CD14-positive monocyte (primary cell): ENCODE results near the gene METTL1. TPM values are rescaled to one million over a fixed set of nuclear protein-coding genes. Genes with fewer than 3 reads are reported as not detected.

Experiments
- DNase-seq, 3 donors: peaks; one replicate each; pipeline ENCODE4 v3.0.0-alpha.2; 2011 to 2022
- H2AFZ ChIP-seq: 2 replicates; pipeline ENCODE4 v1.6.0; 2012; ENCODE audit warnings: mild to moderate bottlenecking, low read depth, low read length, inconsistent platforms; ENCODE audit not compliant: insufficient read depth, poor library complexity, severe bottlenecking
- H3K27ac ChIP-seq, 2 donors: 1 replicate in 1 of 2; 2 replicates in 1 of 2; pipeline ENCODE4 v1.5.1; 2012 to 2013; ENCODE audit warnings: low read length in 2 of 2, control low read depth in 1 of 2, inconsistent platforms in 1 of 2, low read depth in 1 of 2, mild to moderate bottlenecking in 1 of 2
- H3K27me3 ChIP-seq, 2 donors: one replicate each; pipeline versions ENCODE4 v1.6.0 to v1.6.1; 2011 to 2013; ENCODE audit warnings: low read length in 2 of 2; ENCODE audit not compliant: control insufficient read depth in 2 of 2, insufficient read depth in 2 of 2
- H3K36me3 ChIP-seq, 2 donors: replicated peaks in 1 of 2; 1 replicate in 1 of 2; 2 replicates in 1 of 2; pipeline versions ENCODE4 v1.5.1 to v1.6.1; 2012 to 2013; ENCODE audit warnings: low read length in 2 of 2, control low read depth in 1 of 2, inconsistent platforms in 1 of 2, mild to moderate bottlenecking in 1 of 2; ENCODE audit not compliant: insufficient read depth in 2 of 2, control insufficient read depth in 1 of 2
- H3K4me1 ChIP-seq, 2 donors: 1 replicate in 1 of 2; 2 replicates in 1 of 2; pipeline versions ENCODE4 v1.5.1 to v1.6.1; 2012 to 2013; ENCODE audit warnings: low read length in 2 of 2, control low read depth in 1 of 2, inconsistent platforms in 1 of 2, mild to moderate bottlenecking in 1 of 2, moderate library complexity in 1 of 2; ENCODE audit not compliant: insufficient read depth in 2 of 2, control insufficient read depth in 1 of 2
- H3K4me2 ChIP-seq: replicated peaks from 2 replicates; pipeline ENCODE3; 2012; ENCODE audit warnings: low read length, moderate library complexity, mild to moderate bottlenecking; ENCODE audit not compliant: poor library complexity, severe bottlenecking; ENCODE audit errors: extremely low read depth
- H3K4me3 ChIP-seq, 3 experiments: fragments of 200-600 bp in 1 of 3; sonication (generic) in 1 of 3; replicated peaks in 1 of 3; 1 replicate in 2 of 3; 2 replicates in 1 of 3; pipeline ENCODE4 v1.5.1; 2011 to 2013; ENCODE audit warnings: low read length in 3 of 3, mild to moderate bottlenecking in 3 of 3, control low read depth in 2 of 3, low read depth in 2 of 3, inconsistent platforms in 1 of 3, moderate library complexity in 1 of 3
- H3K79me2 ChIP-seq: 2 replicates; pipeline ENCODE4 v1.6.0; 2012; ENCODE audit warnings: mild to moderate bottlenecking, control low read depth, inconsistent platforms, low read length, moderate library complexity; ENCODE audit not compliant: insufficient read depth
- H3K9ac ChIP-seq: 2 replicates; pipeline ENCODE4 v1.6.0; 2017; ENCODE audit warnings: low read length, mild to moderate bottlenecking; ENCODE audit not compliant: insufficient read depth, poor library complexity, severe bottlenecking
- H3K9me3 ChIP-seq, 2 donors: replicated peaks in 1 of 2; 1 replicate in 1 of 2; 2 replicates in 1 of 2; pipeline versions ENCODE4 v1.5.1 to v1.6.1; 2012 to 2013; ENCODE audit warnings: low read length in 2 of 2, control low read depth in 1 of 2; ENCODE audit not compliant: control insufficient read depth in 1 of 2, insufficient read depth in 1 of 2
- H4K20me1 ChIP-seq: 2 replicates; pipeline ENCODE4 v1.6.0; 2012; ENCODE audit warnings: mild to moderate bottlenecking, low read length, control low read depth, moderate library complexity; ENCODE audit not compliant: insufficient read depth
- H3K27ac Mint-ChIP-seq, 7 donors: one replicate each; pipeline ENCODE4 v1.8.0; 2020; ENCODE audit warnings: mild to moderate bottlenecking in 7 of 7, mixed read lengths in 7 of 7, moderate library complexity in 6 of 7, inconsistent platforms in 2 of 7
- H3K27me3 Mint-ChIP-seq, 3 donors: one replicate each; pipeline ENCODE4 v1.8.0; 2021 to 2022; ENCODE audit warnings: low read depth in 3 of 3, mild to moderate bottlenecking in 3 of 3, mixed read lengths in 3 of 3, moderate library complexity in 3 of 3, inconsistent platforms in 1 of 3
- H3K36me3 Mint-ChIP-seq, 2 donors: one replicate each; pipeline ENCODE4 v1.8.0; 2020; ENCODE audit warnings: mixed read lengths in 2 of 2, inconsistent platforms in 1 of 2, mild to moderate bottlenecking in 1 of 2
- H3K4me1 Mint-ChIP-seq: one replicate; pipeline ENCODE4 v1.8.0; 2020; ENCODE audit warnings: mild to moderate bottlenecking, mixed read lengths
- H3K4me3 Mint-ChIP-seq, 2 donors: one replicate each; pipeline ENCODE4 v1.8.0; 2020; ENCODE audit warnings: mild to moderate bottlenecking in 2 of 2, mixed read lengths in 2 of 2, moderate library complexity in 1 of 2
- H3K9me3 Mint-ChIP-seq, 7 donors: one replicate each; pipeline ENCODE4 v1.8.0; 2020 to 2022; ENCODE audit warnings: mixed read lengths in 7 of 7, mild to moderate bottlenecking in 6 of 7, moderate library complexity in 6 of 7, inconsistent platforms in 2 of 7
- WGBS: methylation state at CpG from one replicate; pipeline ENCODE4 v1.1.5; 2013; ENCODE audit warnings: missing lambda C conversion rate; ENCODE audit not compliant: insufficient coverage; 5-methylcytosine and 5-hydroxymethylcytosine counted together
- intact Hi-C, 2 donors: fragments of 100-400 bp; cut with micrococcal nuclease; formaldehyde crosslinking; loops; one replicate each; pipeline versions ENCODE4 v1.15.0 to v1.15.1; 2023
- polyA plus RNA-seq, 3 donors: library from polyadenylated mRNA; depleted of rRNA in 1 of 3; unstranded in 2 of 3; stranded (reverse) in 1 of 3; fragments of 300-500 nt in 2 of 3; fragments of >200 nt in 1 of 3; fragmentation: Illumina TruSeq in 2 of 3; gene quantifications; 1 replicate in 2 of 3; 2 replicates in 1 of 3; pipeline ENCODE4 v1.2.3, GENCODE V29; 2012 to 2021
- TF ChIP-seq, protein P1 (sequence below): fragments of 200-600 bp; IDR thresholded peaks from one replicate; pipeline ENCODE4 v1.8.0; 2022; ENCODE audit warnings: antibody characterized with exemption, mild to moderate bottlenecking

Gene METTL1
- polyA plus RNA-seq, 3 donors: 3.4 to 5.0 (median 3.7) TPM

GRCh38 chr12:57730336-57731067 lies 41.4 kb downstream of the METTL1 start:
- no peak overlapping the region for H3K4me3 Mint-ChIP-seq
- no peak overlapping the region for H3K27ac ChIP-seq
- no peak overlapping the region for H3K4me2 ChIP-seq
- 98% methylated on average over 12 of the region's 13 CpGs for WGBS
- no peaks in the 10 kb centered on the region for H3K79me2 ChIP-seq
- H3K27me3 ChIP-seq: no peaks in the 10 kb centered on the region
- no peak overlapping the region for H3K4me3 ChIP-seq
- H3K4me1 Mint-ChIP-seq: no peaks in the 10 kb centered on the region
- peaks cover 0 to 14% of the 10 kb centered on the region in 2 donors for H3K9me3 ChIP-seq
- H2AFZ ChIP-seq: no peak overlapping the region
- no peak overlapping the region for H3K9ac ChIP-seq
- TF ChIP-seq, protein P1, sequence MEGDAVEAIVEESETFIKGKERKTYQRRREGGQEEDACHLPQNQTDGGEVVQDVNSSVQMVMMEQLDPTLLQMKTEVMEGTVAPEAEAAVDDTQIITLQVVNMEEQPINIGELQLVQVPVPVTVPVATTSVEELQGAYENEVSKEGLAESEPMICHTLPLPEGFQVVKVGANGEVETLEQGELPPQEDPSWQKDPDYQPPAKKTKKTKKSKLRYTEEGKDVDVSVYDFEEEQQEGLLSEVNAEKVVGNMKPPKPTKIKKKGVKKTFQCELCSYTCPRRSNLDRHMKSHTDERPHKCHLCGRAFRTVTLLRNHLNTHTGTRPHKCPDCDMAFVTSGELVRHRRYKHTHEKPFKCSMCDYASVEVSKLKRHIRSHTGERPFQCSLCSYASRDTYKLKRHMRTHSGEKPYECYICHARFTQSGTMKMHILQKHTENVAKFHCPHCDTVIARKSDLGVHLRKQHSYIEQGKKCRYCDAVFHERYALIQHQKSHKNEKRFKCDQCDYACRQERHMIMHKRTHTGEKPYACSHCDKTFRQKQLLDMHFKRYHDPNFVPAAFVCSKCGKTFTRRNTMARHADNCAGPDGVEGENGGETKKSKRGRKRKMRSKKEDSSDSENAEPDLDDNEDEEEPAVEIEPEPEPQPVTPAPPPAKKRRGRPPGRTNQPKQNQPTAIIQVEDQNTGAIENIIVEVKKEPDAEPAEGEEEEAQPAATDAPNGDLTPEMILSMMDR: no peak
- no peaks in the 10 kb centered on the region for H3K4me1 ChIP-seq
- peaks cover 0 to 15% (median 12%) of the 10 kb centered on the region in 7 donors for H3K9me3 Mint-ChIP-seq
- peaks cover 76 to 87% of the 10 kb centered on the region in 2 donors for H3K36me3 ChIP-seq
- H3K27ac Mint-ChIP-seq: peak overlapping the region in 1 of 7 donors; percentile 60
- intact Hi-C loops: no loop called here
- H3K36me3 Mint-ChIP-seq: peaks cover 69 to 86% of the 10 kb centered on the region in 2 donors
- peaks cover 0 to 1% (median 0%) of the 10 kb centered on the region in 3 donors for H3K27me3 Mint-ChIP-seq
- H4K20me1 ChIP-seq: no peaks in the 10 kb centered on the region
- DNase-seq: no peak

- H3K27ac Mint-ChIP-seq: peak overlapping the region in 2 of 7 donors; percentile 11 to 73
- peaks cover 0 to 2% (median 1%) of the 10 kb centered on the region in 3 donors for H3K27me3 Mint-ChIP-seq
- no peak overlapping the region for H3K4me3 Mint-ChIP-seq
- TF ChIP-seq, protein P1: no peak
- peaks cover 0 to 14% of the 10 kb centered on the region in 2 donors for H3K9me3 ChIP-seq
- no peaks in the 10 kb centered on the region for H3K27me3 ChIP-seq
- WGBS: no CpG with 5 or more reads among the region's 5 CpGs
- no peak overlapping the region for H3K9ac ChIP-seq
- H4K20me1 ChIP-seq: no peaks in the 10 kb centered on the region
- intact Hi-C loops: no loop called here
- H3K4me1 ChIP-seq: no peaks in the 10 kb centered on the region
- peaks cover 3% of the 10 kb centered on the region for H3K4me1 Mint-ChIP-seq
- no peak overlapping the region for H2AFZ ChIP-seq
- H3K36me3 Mint-ChIP-seq: peaks cover 62 to 78% of the 10 kb centered on the region in 2 donors
- no peak for DNase-seq
- no peaks in the 10 kb centered on the region for H3K79me2 ChIP-seq
- H3K27ac ChIP-seq: no peak overlapping the region
- H3K9me3 Mint-ChIP-seq: peaks cover 0 to 15% (median 12%) of the 10 kb centered on the region in 7 donors
- no peak overlapping the region for H3K4me2 ChIP-seq
- H3K4me3 ChIP-seq: no peak overlapping the region
- peaks cover 70 to 77% of the 10 kb centered on the region in 2 donors for H3K36me3 ChIP-seq
Observed at GRCh38 chr12:57729321-57729844, 42.5 kb downstream of the METTL1 start.
